Measurements from ENCODE around the gene RCAN3.
A peak's percentile ranks its signal among the peaks of the same experiment; 100 is the strongest.

RCAN3 gene

DNA sequence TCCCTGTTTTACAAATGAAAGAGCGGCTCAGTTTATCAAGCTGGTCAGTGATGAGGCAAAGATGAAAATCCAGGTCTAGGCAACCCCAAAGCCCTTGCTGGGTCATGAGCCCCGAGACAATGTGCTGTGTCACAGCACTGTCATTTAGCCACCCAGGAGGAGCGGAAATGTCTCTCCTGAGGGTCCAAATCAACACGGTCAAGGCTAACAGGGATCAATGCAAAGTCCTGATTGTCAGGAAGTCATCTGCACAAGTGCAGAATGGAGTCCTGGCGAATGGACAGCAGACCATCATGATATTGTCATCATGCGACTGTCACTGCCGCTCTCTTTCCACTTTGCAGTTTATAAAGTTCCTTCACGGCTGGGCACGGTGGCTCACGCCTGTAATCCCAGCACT is 83.5 kb downstream of the RCAN3 start:
- no peak for DNase-seq

DNA sequence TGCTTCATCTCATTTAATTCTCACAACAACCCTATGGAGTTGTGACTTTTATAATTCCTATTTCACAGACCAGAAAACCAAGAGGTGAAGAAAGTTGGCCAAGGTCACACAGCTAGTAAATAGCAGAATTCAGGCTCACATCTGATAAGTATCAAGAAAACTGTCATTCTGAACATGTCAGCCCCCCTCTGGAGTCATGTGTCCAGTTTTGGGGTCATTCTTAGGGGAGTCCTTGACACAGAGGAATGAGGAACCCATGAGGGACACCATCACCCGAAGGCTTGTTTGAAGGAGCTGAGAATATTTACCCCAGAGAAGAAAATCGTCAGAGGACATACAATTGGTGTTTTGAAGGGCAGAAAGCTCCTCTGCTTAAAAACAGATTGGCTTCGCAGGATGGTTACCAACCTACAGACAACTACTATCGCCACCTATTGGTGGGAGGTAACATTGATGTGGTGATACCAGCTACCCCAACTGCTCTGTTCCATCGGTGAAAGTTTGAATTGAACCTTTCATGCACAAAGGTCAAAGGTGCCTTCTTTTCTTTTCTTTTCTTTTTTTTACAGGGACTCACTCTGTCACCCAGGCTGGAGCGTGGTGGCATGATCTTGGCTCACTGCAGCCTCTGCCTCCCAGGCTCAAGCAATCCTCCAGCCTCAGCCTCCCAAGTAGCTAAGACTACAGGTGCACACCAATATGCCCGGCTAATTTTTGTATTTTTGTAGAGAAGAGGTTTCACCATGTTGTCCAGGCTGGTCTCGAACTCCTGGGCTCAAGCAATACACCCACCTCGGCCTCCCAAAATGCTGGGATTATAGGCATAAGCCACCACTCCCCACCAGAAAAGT is 84.6 kb downstream of the RCAN3 start:
- peak; percentile 59 to 70 for DNase-seq

DNA sequence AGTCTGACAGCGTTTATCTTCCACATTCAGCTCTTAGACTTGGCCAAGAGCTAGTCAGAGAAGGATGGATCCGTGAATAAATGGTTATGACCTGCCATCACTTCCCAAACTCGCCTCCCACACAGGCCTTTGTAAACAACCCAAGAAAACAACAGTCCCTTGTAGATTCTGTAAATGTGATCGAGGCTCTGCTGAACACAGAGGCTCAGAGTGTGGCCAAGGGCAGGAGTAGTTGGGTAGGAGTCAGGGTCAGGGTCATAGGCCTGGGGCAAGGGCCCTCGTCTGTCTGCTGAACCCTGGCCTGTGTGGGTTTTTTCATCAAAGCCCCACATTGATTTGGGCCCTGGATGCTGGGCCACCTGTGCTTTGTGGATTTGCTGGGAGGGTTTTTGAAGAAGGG is 85.9 kb downstream of the RCAN3 start:
- DNase-seq = no peak

DNA sequence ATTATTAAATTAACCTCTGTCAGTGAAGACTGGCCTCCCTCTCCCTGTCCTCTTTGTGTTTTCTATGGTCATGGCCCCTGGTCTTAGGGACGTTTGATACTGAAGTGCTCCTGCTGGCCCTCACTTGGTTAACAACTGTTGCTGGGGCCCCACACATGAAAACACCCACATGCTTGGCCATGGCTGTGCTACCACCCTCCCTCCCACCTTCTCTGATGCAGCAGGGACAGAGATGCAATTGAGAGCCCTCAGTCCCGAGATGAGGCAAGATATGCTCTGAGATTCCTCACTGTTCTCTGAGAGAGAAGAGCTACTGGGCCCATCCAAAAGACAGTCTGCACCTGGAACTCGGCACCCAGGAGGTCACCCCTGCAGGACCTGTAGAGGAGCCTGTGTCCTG is 86.6 kb downstream of the RCAN3 start:
- no peak for DNase-seq
